ENCODE data around the gene CNPY2. TPM values are rescaled to one million over a fixed set of nuclear protein-coding genes. Genes with fewer than 3 reads are reported as not detected.

CNPY2 gene
- 100 to 1,000 TPM in 2 of 4 donors, 10 to 100 TPM in 2; 94.9 to 141 (median 109) TPM for total RNA-seq

DNA sequence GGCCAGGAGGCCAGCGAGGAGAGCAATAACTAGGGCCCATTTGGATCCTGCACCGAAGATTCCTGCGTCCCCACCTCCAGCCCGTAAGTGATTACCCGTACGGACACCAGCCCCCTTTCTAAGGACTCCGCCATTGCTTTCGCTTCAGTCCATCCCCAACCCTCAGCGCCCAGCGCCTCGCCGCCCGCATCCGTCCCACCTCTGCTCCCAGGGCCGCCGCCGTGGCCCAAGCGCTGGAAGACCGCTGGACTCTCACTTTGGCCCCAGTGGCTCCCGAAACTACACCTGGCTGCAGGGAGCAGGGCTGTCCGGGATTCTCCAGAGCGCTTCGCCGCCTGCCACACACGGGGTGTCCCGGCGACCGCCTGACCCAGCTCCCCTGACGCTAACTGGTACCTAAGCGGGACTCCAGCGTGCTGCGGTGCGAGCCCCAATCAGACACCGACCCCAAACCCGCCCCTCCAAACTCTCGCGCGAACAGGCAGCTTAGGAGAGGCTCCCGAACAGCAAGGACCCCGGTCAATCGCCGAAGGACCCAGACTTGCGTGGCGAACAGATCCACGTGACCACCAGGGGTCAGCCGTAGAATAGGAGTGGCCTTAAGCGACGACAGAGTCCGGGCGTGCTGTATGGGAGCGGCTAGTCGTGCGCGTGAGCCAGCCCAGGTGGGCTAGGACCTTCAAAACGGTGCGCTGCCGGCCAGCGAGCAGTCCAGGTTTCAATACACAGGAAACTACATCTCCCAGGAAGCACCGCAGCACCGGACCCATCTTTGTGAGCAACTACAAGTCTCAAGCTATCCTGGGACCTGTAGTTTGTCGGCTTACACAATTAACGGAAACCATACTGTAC, at the start of gene CNPY2:
TSS of gene CNPY2 (minus strand) at position 367 of the 852 bp plus-strand sequence. CDS start 771 bp downstream, outside the sequence.
- Histone ChIP-seq H3K9me3 (no peaks in the 10 kb centered on the region), H3K4me3 (peak within 1 kb of the TSS; percentile 59 to 89 (median 80)), H3K27ac (peak within 1 kb of the TSS; percentile 90 to 94 (median 92)), H3K36me3 (peaks cover 0 to 70% (median 0%) of the 10 kb centered on the region in 3 donors), H3K27me3 (no peaks in the 10 kb centered on the region), H3K4me1 (peaks cover 0 to 21% (median 12%) of the 10 kb centered on the region in 4 donors)
- TF ChIP-seq EP300 (IDR thresholded peaks at IDR 0.05) (peak in 1 of 2 donors; percentile 89), POLR2A (IDR thresholded peaks at IDR 0.05) (peak; percentile 38 to 65)
- TF ChIP-seq, protein P1, sequence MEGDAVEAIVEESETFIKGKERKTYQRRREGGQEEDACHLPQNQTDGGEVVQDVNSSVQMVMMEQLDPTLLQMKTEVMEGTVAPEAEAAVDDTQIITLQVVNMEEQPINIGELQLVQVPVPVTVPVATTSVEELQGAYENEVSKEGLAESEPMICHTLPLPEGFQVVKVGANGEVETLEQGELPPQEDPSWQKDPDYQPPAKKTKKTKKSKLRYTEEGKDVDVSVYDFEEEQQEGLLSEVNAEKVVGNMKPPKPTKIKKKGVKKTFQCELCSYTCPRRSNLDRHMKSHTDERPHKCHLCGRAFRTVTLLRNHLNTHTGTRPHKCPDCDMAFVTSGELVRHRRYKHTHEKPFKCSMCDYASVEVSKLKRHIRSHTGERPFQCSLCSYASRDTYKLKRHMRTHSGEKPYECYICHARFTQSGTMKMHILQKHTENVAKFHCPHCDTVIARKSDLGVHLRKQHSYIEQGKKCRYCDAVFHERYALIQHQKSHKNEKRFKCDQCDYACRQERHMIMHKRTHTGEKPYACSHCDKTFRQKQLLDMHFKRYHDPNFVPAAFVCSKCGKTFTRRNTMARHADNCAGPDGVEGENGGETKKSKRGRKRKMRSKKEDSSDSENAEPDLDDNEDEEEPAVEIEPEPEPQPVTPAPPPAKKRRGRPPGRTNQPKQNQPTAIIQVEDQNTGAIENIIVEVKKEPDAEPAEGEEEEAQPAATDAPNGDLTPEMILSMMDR (IDR thresholded peaks at IDR 0.05) = peak in 2 of 5 experiments; percentile 20 to 48
- peak; percentile 88 to 94 for DNase-seq (ENCODE audit: low spot score in 2 of 2)
- WGBS, 2 donors = 1% methylated on average over 45 to 60 of the region's 62 CpGs

DNA sequence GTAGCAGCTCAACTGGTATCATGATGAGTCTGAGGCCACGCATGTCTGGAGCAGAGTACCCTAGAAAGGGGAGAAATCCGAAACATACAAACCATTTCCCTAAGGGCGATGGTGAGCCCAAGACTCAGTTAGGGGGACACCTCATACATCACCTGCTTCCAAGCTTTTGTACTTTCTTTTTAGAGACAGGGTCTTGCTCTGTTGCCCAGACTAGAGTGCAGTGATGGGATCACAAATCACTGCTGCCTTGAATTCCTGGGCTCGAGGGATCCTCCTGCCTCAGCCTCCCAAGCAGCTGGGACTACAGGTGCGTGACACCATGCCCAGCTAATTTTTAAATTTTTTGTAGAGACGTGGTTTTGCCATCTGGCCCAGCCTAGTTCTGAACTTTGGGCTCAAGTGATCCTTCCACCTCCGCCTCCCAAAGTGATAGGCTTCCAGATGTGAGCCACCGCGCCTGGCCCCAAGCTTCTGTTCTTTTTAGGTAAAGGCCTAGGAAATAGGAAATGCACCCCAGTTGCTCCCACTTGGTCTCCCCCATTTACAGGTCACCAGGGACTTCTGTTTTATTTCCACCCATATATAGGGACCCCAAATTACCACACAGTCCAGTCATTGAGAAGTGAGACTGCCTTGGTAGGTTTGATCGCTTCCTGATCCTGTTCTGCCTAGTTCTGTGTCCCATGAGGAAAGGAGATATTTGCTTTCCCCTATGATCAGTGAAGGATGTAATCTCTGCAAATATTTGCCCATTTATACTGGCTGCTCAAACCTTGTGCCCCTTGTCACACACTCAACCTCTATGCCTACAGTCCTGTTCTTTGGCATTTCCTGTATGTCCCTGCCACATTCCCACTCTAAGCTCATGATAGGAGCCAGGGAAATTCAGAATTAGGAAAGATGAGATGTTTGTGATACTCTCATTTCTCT, 46.6 kb upstream of the CNPY2 start, which contains the start of gene APOF:
TSS of gene APOF (minus strand) at position 728 of the 930 bp plus-strand sequence. CDS start at position 616, 112 bp downstream.
- DNase-seq (ENCODE audit: low spot score in 2 of 2) = no peak
- no peaks in the 10 kb centered on the region for H3K36me3 ChIP-seq
- no peak within 1 kb of the TSS for H3K27ac ChIP-seq
- WGBS, 2 donors = 89 to 91% methylated on average over 10 of the region's 10 CpGs
- H3K9me3 ChIP-seq = no peaks in the 10 kb centered on the region
- H3K27me3 ChIP-seq = no peaks in the 10 kb centered on the region
- TF ChIP-seq, protein P1 (IDR thresholded peaks at IDR 0.05) = no peak
- no peak for TF ChIP-seq EP300 (IDR thresholded peaks at IDR 0.05)
- TF ChIP-seq POLR2A (IDR thresholded peaks at IDR 0.05) = no peak
- H3K4me3 ChIP-seq = no peak within 1 kb of the TSS
- peaks cover 0 to 25% (median 17%) of the 10 kb centered on the region in 4 donors for H3K4me1 ChIP-seq

DNA sequence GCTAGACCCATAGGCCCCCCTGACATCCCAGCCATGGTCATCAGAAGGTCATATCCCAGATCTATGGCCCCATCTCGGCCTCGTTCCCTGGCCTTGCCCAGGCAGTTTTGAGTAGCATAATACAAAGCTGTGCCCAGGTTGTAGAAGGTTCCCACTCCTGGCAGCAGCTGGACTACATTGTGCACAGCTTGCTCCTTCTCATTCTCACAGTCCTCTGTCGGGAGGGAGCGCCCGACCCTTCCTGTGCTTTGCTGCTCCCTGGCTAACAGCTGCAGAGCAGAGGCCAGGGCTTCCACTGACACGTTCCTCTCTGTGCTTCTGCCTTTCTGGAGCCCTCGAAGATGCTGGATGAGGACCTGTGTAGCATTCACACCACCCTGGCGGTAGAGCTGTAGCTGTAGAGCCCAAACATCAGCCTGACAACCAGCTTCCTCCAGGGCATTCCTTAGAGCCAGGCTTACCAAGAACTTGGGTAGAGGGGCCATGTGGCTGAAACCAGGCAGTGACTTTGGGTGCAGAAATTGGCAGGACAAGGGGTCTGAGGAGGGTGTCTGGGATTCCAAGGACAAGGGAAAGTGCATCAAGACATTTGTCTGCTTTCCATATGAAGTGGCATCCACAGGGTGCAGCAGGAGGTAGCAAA, 45.8 kb upstream of the CNPY2 start:
- DNase-seq (ENCODE audit: low spot score in 2 of 2) = no peak
- H3K36me3 ChIP-seq = peaks cover 0 to under 1% (median 0%) of the 10 kb centered on the region in 3 donors
- no peak overlapping the region for H3K4me3 ChIP-seq
- 79 to 83% methylated on average over 8 of the region's 8 CpGs for WGBS, 2 donors
- no peaks in the 10 kb centered on the region for H3K9me3 ChIP-seq
- H3K27me3 ChIP-seq = no peaks in the 10 kb centered on the region
- H3K27ac ChIP-seq = no peak overlapping the region
- peaks cover 0 to 29% (median 21%) of the 10 kb centered on the region in 4 donors for H3K4me1 ChIP-seq
- TF ChIP-seq POLR2A (IDR thresholded peaks at IDR 0.05) (no peak), EP300 (IDR thresholded peaks at IDR 0.05) (no peak)
- TF ChIP-seq, protein P1 (IDR thresholded peaks at IDR 0.05) = no peak

DNA sequence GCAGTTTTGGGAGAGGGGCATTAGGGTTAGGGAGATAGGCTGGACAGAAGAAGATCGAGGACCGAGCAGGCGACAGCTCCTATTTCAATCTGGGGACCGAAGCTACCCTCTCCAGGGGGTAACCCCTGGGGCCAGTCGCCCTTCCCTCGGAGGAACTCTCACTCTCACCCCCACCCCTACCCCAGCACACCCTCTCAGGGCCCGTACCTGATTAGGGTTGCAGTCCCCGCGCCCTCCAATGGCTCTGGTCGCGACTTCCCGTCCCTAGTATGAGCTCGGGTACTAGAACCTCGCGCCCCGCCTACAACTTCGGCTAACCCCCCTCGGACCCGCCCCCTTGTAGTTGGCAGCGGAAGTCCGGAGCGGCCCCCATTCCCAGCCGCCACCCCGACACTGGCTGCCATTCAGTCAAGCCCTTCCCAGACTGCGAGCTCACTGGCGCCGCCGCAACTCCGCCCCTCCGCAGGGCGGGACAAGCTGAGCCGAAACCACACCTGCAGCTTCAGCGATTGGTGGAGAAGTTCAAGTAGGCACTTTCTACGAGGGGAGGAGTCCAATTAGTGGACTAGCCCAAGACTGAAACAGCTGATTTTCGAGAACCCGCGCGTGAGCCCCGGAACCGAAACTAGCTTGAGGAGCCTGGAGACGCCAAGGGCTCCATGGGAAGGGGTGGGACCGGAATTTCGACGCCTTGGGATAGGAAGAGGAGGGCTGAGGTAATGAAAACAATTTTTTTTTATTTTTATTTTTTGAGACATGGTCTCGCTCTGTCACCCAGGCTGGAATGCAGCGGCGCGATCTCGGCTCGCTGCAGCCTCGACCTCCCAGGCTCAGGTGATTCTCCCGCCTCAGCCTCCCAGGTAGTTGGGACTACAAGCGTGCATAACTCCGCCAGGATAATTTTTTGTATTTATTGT, 44.3 kb upstream of the CNPY2 start, which contains the start of gene STAT2:
TSS of gene STAT2 (minus strand) at position 257 of the 917 bp plus-strand sequence. CDS start 3,536 bp downstream, outside the sequence.
- DNase-seq (ENCODE audit: low spot score in 2 of 2) = peak; percentile 96 to 98
- Histone ChIP-seq H3K27me3 (no peaks in the 10 kb centered on the region), H3K4me3 (peak within 1 kb of the TSS; percentile 67 to 78 (median 72)), H3K4me1 (peaks cover 0 to 29% (median 21%) of the 10 kb centered on the region in 4 donors), H3K27ac (peak within 1 kb of the TSS; percentile 89 to 95 (median 94)), H3K9me3 (no peaks in the 10 kb centered on the region), H3K36me3 (peaks cover under 1 to 16% (median 8%) of the 10 kb centered on the region in 3 donors)
- WGBS, 2 donors = 1% methylated on average over 44 to 48 of the region's 54 CpGs
- TF ChIP-seq EP300 (IDR thresholded peaks at IDR 0.05) (peak; percentile 94 to 97), POLR2A (IDR thresholded peaks at IDR 0.05) (peak; percentile 54 to 75)
- TF ChIP-seq, protein P1 (IDR thresholded peaks at IDR 0.05) = peak in 4 of 5 experiments; percentile 5 to 25 (median 8)

Measured in tibial nerve (tissue), 4 donors.